SKM-1 (cell line): ENCODE data around the gene FAM156A.
A peak's percentile ranks its signal among the peaks of the same experiment; 100 is the strongest.
"Not testable (repeated sequence)": the region's sequence is repeated elsewhere in the genome, so short reads cannot be mapped to it uniquely, and the experiment has no call there.

Source experiments
- DNase-seq: peaks from one replicate; lab custom pipeline; 2025; ENCODE audit not compliant: unreplicated experiment; lab: John Stamatoyannopoulos, UW

Gene FAM156A

DNA sequence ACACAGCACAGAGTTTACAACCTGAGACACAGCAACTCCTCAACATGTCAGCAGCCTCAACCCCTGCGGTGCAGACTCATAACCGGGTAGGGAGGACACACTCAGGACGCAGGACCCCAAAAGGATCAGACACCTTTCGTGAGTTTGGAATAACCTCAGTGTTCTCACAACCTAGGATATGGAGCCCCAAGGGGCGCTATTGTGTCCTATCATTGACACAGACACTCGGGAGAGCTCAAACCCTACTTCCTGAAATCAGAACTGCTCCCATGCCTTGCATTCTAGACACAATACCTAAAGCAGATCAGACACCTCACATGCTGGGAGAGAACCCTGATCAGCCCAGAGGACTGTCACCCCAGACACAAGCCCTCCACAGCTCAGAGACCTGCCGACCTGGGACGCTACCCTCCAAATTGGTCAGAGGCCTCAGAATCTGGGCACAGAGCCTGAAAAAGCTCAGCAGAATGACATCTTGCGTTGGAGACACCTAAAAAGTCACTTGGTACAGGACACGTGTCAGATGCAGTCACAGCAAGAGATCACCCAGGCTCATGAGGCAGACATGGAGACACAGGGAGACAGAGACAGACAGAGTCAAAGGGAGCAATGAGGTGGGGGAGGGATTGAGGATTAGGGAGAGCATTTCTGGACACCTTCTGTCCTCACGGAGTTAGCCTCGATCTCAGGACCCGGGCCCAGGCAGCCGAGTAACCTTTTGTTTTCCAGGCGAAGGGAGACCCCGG is 8.8 kb upstream of the FAM156A start:
- not testable (repeated sequence) for DNase-seq

DNA sequence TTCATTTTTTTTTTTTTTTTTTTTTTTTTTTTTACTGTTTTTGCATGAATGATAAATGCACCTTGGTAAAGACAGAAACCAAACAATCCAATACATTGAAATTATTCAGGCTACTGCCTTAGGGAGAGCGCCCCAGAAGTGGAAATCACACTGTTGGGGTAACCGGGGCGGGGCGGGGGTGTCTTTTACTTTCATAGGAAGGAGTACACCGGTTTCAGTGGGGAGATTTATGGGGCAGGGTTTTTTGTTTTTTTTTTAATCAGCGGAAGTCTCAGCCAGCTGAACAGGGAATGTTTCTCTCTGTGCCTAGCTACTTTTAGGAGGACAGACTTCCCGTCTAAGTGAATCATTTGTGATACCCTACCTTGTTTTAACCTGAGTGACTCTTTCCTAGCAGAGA is 643 bp upstream of the FAM156A start:
- DNase-seq: not testable (repeated sequence)

DNA sequence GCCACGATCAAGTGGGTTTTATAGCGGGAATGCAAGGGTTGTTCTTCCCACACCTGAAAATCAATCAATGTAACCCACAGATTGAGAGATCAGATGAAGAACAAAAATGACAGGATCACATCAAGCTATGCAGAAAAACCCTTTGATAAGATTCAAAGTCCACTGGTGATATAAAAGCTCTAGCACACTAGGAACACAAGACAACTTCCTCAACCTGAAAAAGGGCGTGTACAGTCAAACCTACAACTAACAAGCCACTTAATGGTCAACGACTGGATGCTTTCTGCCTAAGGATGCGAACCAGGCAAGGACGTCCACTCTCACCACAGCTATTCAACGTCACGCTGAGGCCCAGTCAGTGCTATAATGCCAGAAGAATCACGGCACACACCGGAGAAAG is 8.4 kb downstream of the FAM156A start:
- not testable (repeated sequence) for DNase-seq

DNA sequence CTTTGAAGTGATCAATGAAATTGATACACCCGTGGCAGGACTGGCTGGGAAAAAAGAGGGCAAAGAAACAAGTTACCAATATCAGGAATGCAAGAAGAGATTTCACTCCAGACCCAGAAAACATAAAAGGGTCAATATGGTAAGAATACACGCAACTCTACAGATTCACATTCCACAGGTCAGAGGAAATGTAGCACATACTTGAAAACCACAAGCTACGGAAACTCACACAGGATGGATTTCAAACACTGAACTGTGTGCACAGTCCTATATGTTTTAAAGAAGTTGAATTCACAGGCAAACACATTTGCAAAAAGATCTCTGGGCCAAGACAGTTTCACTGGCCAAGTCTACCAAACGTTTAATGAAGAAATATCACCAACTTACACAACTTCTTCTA is 9.0 kb downstream of the FAM156A start:
- not testable (repeated sequence) for DNase-seq

DNA sequence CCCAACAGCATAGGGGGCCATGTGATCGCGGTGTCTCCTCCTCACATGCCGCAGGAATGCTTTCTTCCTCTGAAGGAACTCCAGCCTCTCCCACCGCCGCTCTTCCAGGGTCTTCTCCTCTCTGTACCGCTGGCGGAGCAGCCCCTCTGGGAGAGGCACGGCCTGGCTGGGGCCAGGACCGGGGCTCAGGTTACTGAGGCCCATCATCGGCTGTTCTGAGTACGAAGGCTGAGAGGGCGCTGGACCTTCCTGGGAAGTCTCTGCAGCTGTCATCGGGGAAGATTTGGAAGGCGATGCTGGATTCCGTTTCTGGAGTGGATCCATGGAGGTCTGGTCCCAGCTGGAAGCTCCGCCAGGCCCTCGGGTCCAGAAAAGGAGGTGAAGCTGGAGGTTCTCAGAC is 10.1 kb downstream of the FAM156A start:
- not testable (repeated sequence) for DNase-seq

DNA sequence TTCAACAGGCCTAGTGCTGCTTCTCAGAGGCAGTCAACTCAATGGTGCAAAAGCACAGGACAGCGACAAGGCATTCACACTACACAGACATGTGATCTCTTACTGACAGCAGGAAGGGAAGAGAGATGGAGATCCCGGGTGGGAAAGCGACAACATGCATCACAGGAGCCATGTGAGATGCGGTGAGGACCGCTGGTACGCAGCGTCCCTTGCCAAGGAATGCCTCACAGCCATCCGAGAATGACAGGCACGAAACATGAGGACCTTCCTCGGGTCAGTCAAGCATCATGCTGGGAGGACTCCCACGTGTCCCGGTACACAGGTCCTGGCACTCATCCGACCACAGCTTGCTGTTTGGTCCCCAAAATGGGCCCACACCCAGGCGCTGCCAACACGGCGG is 10.8 kb downstream of the FAM156A start:
- not testable (repeated sequence) for DNase-seq

GRCh38 chrX:52945838-52946494 is 12.4 kb downstream of the FAM156A start:
- DNase-seq: not testable (repeated sequence)

- not testable (repeated sequence) for DNase-seq
These were observed 16.6 kb downstream of the FAM156A start for GRCh38 chrX:52941728-52942127.

- DNase-seq: not testable (repeated sequence)
These were observed 17.6 kb downstream of the FAM156A start for GRCh38 chrX:52940704-52941103.

DNA sequence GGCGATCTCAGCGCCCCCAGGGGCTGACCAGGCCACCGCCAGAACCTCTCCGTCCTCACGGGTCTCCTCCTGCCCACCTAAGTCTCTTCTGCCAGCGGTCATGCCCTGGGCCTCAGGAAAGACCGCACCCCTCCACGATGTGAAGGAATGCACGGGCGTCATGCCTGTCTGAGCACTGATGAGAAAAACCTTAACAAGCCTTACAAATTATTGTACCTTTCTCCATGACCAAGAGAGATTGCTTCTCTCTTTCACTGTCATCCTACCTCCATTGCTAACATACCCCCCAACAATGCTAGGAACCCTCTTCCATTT is 22.9 kb downstream of the FAM156A start:
- not testable (repeated sequence) for DNase-seq

- DNase-seq: peak; percentile 66
These were observed 23.4 kb downstream of the FAM156A start for GRCh38 chrX:52934704-52935469.

DNA sequence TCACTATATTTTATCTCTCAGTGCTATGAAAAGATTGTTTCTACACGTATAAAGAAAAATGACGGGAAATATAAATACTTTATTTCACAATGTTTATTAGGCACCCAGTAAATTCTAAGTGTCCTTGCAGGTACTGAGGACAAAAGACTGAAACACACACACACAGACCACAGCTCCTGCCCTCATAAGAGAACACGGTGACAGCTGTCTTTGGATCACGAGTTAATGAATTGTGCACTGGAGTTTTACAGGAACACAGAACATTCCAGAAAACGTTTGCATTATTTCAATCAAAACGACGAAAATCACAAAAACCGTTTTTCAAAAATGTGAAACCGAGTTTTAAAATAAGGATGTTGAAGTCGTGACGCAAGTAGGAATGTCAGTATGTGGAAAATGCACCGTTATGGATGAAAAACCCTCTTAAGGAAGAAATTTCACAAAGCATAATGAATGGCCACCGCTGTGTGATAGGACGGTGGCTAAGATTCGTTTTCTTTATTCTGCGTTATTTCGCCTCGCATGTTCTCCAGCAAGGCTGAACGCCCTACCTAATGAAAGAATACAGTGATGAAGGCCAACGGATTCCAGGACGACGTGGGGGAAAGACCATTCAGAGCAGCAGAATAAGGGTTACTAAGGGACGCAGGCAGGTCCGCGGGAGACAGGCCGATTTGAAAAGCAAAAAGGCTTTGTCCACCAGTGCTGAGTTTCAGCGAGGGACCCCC is 24.2 kb downstream of the FAM156A start:
- DNase-seq: no peak

DNA sequence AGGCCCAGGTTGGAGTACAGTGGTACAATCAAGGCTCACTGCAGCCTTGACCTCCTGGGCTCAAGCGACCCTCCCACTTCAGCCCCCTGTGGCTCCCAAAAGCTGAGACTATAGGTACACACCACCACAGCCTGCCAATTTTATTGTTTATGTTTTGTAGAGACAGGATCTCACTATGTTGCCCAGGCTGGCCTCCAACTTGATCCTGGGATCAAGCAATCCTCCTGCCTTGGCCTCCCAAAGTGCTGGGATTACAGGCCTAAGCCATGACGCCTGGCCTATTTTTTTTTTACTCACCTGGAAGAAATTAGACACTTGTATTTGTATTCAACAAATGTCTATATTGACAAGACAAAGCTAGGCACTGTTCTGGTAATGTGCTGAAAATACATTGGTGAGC is 25.1 kb downstream of the FAM156A start:
- DNase-seq: no peak

GRCh38 chrX:52930214-52930613 is 28.1 kb downstream of the FAM156A start:
- DNase-seq: not testable (repeated sequence)

DNA sequence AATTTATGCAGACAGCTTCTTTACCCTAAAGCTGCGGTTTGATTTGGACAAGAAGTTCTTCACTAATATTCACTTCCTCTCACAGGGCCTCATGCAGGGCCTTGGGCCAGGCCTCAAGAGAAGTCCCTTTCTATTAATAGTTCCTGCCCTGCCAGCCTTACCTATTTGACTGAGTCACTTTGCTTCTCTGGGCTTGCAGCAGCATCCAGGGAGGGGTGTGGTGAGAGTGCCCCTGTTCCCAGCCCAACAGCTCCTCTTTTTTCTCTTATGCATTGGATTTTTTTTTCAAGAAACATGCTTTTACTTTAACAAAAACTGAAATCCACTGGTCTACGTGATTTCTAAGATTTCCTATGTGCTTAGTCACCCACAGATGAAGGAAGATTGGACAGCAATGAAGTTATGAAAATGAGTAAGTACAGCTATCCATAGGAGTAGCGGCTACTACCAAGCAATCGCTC is 34.5 kb downstream of the FAM156A start:
- no peak for DNase-seq

- not testable (repeated sequence) for DNase-seq
These were observed 43.6 kb downstream of the FAM156A start for GRCh38 chrX:52914704-52915103.

DNA sequence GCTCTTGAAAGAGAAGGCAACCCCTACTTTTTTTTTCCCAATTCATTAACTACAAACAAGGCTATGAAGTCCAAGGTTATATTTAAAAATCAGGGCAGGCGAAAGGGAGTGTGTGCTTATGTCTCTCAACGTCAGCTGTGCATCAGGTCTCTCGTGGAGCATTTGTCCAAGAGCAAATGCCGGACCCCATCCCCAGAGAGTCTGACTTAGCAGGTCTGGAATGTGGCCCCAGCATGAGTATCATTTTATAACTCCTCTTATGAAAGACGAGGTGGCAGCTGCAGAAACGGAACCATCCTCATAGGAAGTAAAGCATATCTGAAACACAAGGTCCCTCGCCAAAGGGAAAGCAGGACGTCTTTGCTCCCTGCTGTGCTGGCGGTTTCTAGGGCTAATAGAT is 44.6 kb downstream of the FAM156A start:
- not testable (repeated sequence) for DNase-seq

DNA sequence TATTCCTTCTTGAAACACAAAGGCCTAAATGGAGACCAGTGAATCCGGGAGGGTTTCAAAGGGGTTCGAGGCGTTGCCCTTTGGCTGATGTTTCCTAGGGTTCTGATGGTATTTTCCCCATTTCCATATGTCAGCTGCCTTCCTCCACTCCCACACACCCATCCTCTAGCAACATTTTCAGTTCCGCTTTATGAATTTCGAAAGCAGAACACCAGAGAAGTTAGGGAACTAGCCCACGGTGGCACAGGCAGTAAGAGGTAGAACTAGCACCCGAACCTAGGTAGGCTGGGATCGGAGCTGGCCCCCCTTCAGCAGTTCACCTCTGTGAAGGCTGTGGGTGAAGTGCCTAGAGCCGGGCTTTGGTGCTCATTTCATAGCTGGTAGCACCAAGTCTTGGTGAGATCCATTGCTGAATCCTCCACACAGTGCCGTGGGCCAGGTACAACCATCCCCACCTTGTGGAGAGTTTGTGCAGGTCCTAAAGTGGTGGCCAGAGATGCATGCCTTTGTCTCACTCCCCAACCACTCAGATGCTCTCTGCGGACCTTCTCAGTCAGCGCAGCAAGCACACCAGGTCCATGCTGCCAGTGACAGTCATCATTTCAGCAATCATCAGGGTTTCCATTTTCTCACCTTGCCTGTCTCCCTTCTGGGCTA is 48.9 kb downstream of the FAM156A start:
- DNase-seq: not testable (repeated sequence)

DNA sequence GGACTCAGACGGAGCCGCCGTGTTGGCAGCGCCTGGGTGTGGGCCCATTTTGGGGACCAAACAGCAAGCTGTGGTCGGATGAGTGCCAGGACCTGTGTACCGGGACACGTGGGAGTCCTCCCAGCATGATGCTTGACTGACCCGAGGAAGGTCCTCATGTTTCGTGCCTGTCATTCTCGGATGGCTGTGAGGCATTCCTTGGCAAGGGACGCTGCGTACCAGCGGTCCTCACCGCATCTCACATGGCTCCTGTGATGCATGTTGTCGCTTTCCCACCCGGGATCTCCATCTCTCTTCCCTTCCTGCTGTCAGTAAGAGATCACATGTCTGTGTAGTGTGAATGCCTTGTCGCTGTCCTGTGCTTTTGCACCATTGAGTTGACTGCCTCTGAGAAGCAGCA is 50.4 kb downstream of the FAM156A start:
- DNase-seq: not testable (repeated sequence)

GRCh38 chrX:52907137-52907536 is 51.2 kb downstream of the FAM156A start:
- DNase-seq: not testable (repeated sequence)

GRCh38 chrX:52906072-52906471 is 52.2 kb downstream of the FAM156A start:
- DNase-seq: not testable (repeated sequence)
